EL (cell line): ENCODE results near the gene HAUS7.

Source experiments
- DNase-seq: peaks from one replicate; pipeline ENCODE4 v3.0.0-alpha.2; 2016

HAUS7 gene

DNA sequence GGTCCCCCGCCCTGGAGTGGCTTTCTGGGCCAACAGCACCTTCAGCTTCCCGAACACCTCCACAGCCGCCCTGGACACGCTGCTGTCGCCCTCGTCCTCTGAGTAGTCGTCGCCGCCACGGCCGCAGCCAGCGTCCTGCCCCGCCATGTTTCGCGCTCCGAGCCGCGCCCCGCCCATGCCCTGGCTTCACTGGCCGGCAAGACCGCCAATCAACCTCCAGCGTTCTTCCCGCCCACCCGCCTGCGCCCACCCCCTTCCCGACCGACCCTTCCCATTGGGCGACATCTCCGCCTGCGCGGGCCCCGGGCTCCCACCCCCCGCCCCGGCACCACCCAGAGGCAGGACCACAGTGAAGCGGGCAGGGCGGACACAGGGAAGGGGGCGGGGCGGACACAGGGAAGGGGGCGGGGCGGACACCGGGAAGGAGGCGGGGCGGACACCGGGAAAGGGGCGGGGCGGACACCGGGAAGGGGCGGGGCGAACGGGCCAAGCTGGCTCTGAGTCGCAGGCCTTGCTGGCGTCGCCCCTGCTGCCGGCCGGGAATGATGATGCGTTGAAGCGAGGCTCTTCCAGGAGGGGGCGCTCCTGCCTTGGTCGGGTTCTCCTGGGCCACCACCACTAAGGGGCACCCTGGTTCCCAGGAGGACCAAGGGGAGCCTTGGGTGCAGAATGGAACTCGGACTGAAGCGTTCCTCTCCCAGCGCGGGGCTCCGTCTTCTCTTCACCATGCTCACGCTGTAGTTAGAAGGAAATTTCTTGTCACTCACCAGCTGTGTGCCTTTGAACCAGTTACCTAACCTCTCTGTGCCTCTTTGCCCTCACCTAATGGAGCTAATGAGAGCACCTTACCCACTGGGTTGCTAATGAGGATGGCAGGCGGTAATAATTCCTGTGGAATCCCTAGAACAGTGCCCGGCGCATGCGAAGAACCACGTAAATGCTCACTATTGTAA is at the start of gene HAUS7:
Gene HAUS7, minus strand, starts transcription at position 166 of the 953 bp plus-strand sequence. Its CDS starts 19 bp downstream, at position 147.
- peak; percentile 87 for DNase-seq

GRCh38 chrX:153519569-153520286 is 49.4 kb upstream of the HAUS7 start:
- DNase-seq, result peak; percentile 59

DNA sequence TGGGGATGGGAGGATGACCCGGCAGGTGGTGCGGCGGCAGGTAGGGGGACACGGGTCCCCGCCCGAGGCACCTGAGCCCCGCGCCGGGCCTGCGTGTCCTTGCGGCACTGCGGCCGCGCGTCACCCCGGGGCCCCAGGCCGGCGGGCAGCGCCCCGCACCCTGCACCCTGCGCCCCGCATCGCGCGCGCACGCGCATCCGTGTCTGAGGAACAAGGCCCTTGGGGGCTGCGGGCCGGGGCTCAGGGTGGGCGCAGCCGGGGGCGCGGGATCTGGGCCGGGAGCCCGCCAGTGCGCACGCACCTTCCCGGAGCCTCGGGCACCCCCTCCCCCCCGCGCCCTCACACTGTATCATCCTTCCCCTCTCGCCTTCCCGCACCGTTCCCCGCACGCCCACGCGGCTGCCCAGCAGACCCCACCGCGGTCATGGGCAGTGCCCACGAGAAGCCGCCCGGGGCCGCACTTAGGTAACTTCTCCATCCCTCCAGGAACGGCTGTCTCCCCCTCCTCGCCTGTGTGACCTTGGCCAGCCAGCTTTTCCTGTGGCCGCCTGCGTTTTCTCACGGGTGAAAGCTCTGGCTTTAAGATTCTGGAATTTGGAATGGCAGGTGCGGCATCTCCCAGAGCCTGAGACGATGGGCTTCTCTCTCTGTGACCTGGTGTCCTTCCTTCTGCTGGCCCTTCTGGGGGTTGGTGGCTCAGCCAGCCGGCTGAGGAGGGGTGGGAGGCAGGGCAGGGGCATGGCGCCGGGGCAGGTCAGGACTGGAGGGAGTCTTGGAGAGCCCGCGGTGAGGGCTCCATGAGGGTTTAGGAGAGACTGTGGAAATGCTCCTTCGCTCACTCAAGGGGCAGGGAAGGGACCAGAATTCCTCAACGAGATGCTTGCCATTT is 47.8 kb upstream of the HAUS7 start:
- DNase-seq, result no peak

GRCh38 chrX:153517423-153517822 is 47.0 kb upstream of the HAUS7 start, which contains the start of gene ATP2B3:
Gene ATP2B3 (plus strand): TSS chrX:153517642. CDS start chrX:153536248, 18,606 bp downstream.
- no peak for DNase-seq

GRCh38 chrX:153516073-153516472 is 45.7 kb upstream of the HAUS7 start:
- DNase-seq, result no peak

- DNase-seq, result no peak
These were observed 45.1 kb upstream of the HAUS7 start for GRCh38 chrX:153515435-153515834.

- DNase-seq, result no peak
These were observed 43.9 kb upstream of the HAUS7 start for GRCh38 chrX:153514259-153514658.

DNA sequence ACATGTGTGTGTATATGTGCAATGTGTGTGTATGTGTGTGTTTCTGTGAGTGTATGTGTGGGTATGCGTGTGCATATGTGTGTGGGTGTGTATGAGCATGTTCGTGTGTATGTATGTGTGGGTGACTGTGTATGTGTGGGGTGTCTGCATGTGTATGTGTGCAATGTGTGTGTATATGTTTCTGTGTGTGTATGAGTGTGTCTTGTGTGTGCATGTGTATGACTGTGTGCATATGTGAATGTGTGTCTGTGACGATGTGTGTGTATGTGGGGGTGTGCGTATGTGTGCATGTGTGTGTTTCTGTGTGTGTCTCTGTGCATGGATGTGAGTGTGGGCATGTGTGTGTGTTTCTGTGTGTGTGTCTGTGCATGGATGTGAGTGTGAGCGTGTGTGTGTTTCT is 42.9 kb upstream of the HAUS7 start:
- DNase-seq, result no peak

DNA sequence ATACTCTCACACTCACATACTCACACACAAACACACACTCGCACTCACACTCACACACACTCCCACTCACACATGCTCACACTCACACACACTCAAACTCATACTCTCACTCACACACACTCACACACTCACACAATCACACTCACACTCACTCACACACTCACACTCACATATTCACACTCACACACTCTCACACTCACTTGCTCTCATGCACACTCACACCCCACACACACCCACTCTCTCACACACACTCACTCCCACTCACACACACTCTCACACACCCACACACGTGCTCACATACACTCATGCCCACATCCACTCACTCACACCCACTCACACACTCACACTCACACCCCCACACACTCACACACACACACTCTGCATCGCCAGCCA is 42.1 kb upstream of the HAUS7 start:
- DNase-seq, result no peak

DNA sequence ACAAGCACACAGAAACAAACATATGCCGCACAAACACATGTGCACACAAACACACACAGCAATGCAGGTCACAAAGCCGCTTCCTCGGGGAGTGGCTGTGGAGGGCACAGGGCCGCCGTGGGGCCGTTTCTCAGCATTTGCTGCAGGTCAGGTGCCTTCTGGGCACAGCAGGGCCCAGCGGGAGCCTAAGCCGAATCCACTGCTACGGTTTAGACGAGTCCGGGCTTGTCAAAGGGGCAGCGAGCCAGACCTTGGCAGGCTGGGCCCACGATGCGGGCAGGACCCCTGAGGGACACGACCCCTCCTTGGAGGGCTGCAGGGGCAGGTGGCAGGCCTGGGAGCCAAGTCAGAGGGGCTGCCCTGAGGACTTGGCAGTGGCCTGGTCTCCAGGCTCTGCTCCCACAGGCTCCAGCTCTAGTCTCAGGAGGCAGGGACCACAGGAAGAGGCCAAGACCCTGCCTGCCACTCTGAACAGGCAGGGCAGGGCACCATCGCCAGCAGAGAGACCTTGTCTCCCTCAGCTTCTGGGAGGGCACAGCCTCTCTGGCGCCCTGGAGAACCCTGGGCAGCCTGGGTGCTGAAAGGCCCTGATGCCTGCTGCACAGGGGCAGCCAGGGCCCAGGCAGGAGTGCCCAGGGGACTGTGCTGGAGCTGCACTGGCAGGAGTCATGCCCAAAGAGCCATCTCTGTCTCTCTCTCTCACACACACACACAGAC is 41.6 kb upstream of the HAUS7 start:
- no peak for DNase-seq

DNA sequence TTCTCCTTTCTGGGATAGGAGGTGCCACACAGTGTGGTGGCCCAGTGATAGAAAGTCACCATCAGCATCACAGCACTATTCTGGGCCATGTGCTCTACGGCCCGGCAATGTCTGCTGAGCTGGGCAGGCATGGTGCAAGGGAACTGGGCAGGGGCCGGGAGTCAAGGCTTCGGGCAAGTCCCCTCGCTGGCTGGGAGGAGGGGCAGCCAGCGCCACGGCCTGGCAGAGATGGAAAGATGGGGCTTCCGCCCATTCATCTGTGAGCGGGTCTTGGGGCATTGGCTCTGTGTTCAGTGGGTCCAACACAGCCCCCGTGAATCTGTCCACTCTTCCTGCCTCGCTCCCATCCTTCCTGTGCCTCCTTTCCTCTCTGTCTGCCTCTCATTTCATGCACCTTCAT is 40.0 kb upstream of the HAUS7 start:
- DNase-seq, result no peak

GRCh38 chrX:153509592-153509991 is 39.2 kb upstream of the HAUS7 start:
- DNase-seq, result no peak

DNA sequence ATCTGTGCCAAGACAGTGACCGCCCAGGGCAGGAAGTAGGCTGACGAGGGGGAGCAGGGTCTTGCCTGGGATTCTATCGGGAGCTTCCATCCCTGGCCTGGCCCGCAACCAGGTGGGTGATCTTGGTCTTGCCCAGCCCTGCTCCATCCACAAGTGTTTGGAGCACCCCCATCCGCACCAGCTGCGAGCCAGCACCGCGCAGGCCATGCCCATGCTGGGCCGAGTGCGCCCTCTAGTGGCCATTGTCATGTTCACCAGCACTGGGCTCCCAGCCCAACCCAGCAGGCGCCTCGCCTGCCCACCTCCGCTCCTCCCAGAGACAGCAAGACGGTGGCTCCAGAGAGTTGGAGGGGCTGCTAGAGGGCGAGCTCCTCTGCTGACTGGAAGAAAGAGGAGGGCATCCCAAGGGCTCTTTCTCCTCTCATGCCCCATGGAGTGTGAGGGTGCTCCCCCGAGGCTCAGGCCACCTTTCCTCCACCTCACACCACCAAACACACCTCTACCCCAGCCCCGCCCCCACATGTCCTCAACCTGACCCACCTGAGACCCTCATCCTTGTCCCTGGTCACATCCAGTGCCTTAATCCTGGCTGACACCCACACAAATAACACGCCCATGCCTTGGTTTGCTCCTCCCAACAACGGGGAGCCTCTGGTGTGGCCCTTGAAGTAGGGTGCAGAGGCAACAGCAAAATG is 37.3 kb upstream of the HAUS7 start:
- peak; percentile 57 for DNase-seq

DNA sequence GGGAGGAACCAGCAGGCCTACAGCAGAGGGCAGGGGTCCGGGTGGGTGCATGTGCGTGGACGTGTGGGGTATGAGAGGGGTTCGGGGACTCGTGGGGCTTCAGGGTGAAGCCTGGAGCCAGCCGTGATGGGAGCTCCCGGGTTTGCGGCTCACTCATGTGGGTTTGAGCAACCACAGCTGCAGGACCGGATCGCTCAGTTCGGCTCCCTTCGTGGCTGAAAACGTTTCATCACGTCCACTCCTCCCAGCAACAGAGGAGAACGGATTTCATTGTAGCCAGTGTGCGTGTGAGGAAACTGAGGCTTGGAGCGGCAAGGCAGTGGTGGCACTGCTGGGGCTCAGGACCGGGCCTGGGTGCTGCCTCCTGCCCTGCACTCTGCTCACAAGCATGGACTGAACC is 35.0 kb upstream of the HAUS7 start:
- DNase-seq, result no peak

GRCh38 chrX:153504445-153505016 is 34.2 kb upstream of the HAUS7 start:
- no peak for DNase-seq

DNA sequence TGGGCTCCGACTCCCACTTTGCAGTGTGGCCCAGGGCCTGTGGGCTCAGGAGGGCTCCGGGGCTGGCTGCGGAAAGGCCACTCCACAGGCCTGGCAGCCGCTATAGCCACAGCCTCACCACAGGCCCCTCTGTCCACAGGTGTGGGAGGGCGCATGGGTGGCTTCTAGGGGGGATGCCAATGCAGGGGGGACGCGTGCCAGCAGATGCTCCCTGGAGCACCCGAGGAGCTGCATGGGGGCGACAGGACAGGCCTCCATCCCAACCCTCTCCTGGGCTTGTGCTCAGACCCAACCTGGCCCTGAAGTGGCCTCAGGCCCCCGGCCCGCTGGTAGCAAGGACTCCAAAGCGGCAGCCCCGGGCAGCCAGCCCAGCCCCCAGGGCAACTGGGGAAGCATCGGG is 32.4 kb upstream of the HAUS7 start:
- DNase-seq, result no peak

GRCh38 chrX:153502131-153502530 is 31.8 kb upstream of the HAUS7 start:
- DNase-seq, result no peak

DNA sequence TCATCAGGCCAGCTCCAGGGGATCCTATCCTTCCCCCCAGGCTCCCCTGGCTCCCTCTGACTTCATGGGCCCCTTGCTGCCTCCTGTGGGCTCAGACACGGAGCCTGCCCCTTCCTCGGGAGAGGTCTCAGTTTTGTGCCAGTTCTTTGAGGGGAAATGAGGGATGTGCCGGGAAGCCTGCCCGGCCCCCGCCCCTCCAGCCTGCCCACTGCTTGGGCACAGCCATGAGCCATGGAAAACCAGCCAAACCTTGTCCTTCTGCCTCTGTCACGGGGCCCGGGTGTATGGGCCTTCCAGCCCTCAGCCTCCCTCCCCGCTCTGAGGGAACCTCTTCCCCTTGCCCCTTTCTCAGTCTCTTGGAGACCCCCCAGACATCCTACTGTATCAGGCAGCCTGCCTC is 31.2 kb upstream of the HAUS7 start:
- DNase-seq, result no peak

DNA sequence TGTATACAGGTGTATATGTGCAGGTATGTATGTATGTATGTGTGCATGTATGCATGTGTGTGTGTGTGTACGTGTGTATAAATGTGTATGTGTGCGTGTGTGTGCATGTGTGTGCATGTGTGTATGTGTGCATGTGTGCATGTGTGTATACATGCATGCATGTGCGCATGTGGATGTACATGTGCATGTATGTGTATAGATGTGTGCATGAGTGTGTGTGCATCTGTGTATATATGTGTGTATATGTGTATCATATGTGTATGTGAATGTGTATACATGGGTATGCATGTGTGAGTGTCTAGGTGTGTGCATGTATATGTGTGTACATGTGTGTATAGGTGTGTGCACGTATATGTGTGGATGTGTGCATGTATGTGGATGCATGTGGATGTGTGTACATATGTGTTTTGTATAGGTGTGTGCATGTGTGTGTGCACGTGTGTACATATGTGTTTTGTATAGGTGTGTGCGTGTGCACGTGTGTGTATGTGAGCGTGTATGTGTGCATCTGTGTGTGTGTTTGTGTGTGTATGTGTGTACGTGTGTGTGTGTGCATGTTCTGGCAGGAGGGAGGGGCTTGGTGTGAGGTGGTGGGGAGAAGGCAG is 30.4 kb upstream of the HAUS7 start:
- DNase-seq, result no peak

- DNase-seq, result no peak
These were observed 29.5 kb upstream of the HAUS7 start for GRCh38 chrX:153499876-153500275.

DNA sequence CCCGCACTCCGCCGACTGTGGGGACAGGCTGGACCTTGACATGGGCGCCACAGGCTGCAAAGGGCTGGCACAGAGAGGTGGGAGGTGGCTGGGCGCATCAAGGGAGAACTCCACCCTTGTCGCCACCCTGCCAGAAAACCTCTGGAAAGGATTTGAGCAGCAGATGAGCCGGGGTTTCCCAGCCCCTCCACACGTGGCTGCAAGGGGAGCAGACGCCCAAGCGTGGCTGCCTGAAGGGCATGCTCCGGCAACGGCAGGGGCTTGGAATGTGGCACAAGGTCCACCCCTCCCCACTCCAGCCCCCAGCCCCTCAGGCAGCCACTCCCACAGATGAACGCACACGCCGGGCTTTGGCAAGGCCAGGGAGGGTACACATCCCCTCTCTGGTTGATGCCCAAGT is 29.0 kb upstream of the HAUS7 start:
- no peak for DNase-seq
